ENCODE measurements around the gene COL27A1. TPM values are rescaled to one million over a fixed set of nuclear protein-coding genes. Genes with fewer than 3 reads are reported as not detected.
"Not testable (repeated sequence)": the region's sequence is repeated elsewhere in the genome, so short reads cannot be mapped to it uniquely, and the experiment has no call there.

The COL27A1 gene
- total RNA-seq, 1 experiment from 2014 or later = 37.0 TPM

GRCh38 chr9:114189823-114190562, 34.7 kb downstream of the COL27A1 start:
- no TSS peak for BruUV-seq (replicated peaks)
- H3K4me1 ChIP-seq (ENCODE audit: insufficient read depth, low read length, poor library complexity, severe bottlenecking) = no peaks in the 10 kb centered on the region
- peaks cover 8% of the 10 kb centered on the region for H3K9me3 ChIP-seq (ENCODE audit: low read depth, low read length, poor library complexity, severe bottlenecking)
- H3K27me3 ChIP-seq (replicated peaks; ENCODE audit: insufficient read depth, low read depth, low read length, poor library complexity) = no peaks in the 10 kb centered on the region
- peaks cover 4% of the 10 kb centered on the region for H3K36me3 ChIP-seq (ENCODE audit: insufficient read depth, low read length, poor library complexity, severe bottlenecking)
- no peak for DNase-seq (ENCODE audit: low spot score)
- TF ChIP-seq CTCF (conservative IDR thresholded peaks at IDR 0.05; ENCODE audit: low read depth, low read length) = no peak
- no peak for TF ChIP-seq EZH2 (IDR thresholded peaks at IDR 0.05; ENCODE audit: borderline replicate concordance, low read depth, low read length, poor library complexity, severe bottlenecking)
- POLR2A ChIA-PET (ENCODE audit: low non-redundant PET) = no interaction called here
- no peak overlapping the region for H3K4me3 ChIP-seq (ENCODE audit: low read depth, low read length, poor library complexity, severe bottlenecking)
- CTCF ChIA-PET = no interaction called here
- intact Hi-C loops (cut with micrococcal nuclease; ENCODE audit: unreplicated experiment) = no loop called here
- H3K27ac ChIP-seq (ENCODE audit: low read depth, low read length, poor library complexity, severe bottlenecking) = no peak overlapping the region

- Histone ChIP-seq H3K9me3 (ENCODE audit: low read depth, low read length, poor library complexity, severe bottlenecking) (peaks cover 8% of the 10 kb centered on the region), H3K4me1 (ENCODE audit: insufficient read depth, low read length, poor library complexity, severe bottlenecking) (no peaks in the 10 kb centered on the region), H3K27me3 (replicated peaks; ENCODE audit: insufficient read depth, low read depth, low read length, poor library complexity) (no peaks in the 10 kb centered on the region), H3K36me3 (ENCODE audit: insufficient read depth, low read length, poor library complexity, severe bottlenecking) (peaks cover 4% of the 10 kb centered on the region), H3K27ac (ENCODE audit: low read depth, low read length, poor library complexity, severe bottlenecking) (no peak overlapping the region), H3K4me3 (ENCODE audit: low read depth, low read length, poor library complexity, severe bottlenecking) (no peak overlapping the region)
- BruUV-seq (replicated peaks) = no TSS peak
- POLR2A ChIA-PET (ENCODE audit: low non-redundant PET) = no interaction called here
- TF ChIP-seq CTCF (conservative IDR thresholded peaks at IDR 0.05; ENCODE audit: low read depth, low read length) (no peak), EZH2 (IDR thresholded peaks at IDR 0.05; ENCODE audit: borderline replicate concordance, low read depth, low read length, poor library complexity, severe bottlenecking) (no peak)
- CTCF ChIA-PET = no interaction called here
- intact Hi-C loops (cut with micrococcal nuclease; ENCODE audit: unreplicated experiment) = no loop called here
- no peak for DNase-seq (ENCODE audit: low spot score)
Measured at GRCh38 chr9:114190563-114190905, 35.2 kb downstream of the COL27A1 start.

- POLR2A ChIA-PET (ENCODE audit: low non-redundant PET); H3K36me3 ChIP-seq (ENCODE audit: insufficient read depth, low read length, poor library complexity, severe bottlenecking); BruUV-seq (replicated peaks); H3K27me3 ChIP-seq (replicated peaks; ENCODE audit: insufficient read depth, low read depth, low read length, poor library complexity); DNase-seq (ENCODE audit: low spot score); H3K27ac ChIP-seq (ENCODE audit: low read depth, low read length, poor library complexity, severe bottlenecking); intact Hi-C loops (cut with micrococcal nuclease; ENCODE audit: unreplicated experiment); H3K4me1 ChIP-seq (ENCODE audit: insufficient read depth, low read length, poor library complexity, severe bottlenecking); H3K9me3 ChIP-seq (ENCODE audit: low read depth, low read length, poor library complexity, severe bottlenecking); H3K4me3 ChIP-seq (ENCODE audit: low read depth, low read length, poor library complexity, severe bottlenecking); CTCF ChIA-PET: not testable (repeated sequence)
Measured at GRCh38 chr9:114191402-114191801, 36.1 kb downstream of the COL27A1 start.

- intact Hi-C loops (cut with micrococcal nuclease; ENCODE audit: unreplicated experiment) = no loop called here
- Histone ChIP-seq H3K36me3 (ENCODE audit: insufficient read depth, low read length, poor library complexity, severe bottlenecking) (peaks cover 4% of the 10 kb centered on the region), H3K4me1 (ENCODE audit: insufficient read depth, low read length, poor library complexity, severe bottlenecking) (peaks cover 8% of the 10 kb centered on the region), H3K9me3 (ENCODE audit: low read depth, low read length, poor library complexity, severe bottlenecking) (peaks cover 8% of the 10 kb centered on the region), H3K27ac (ENCODE audit: low read depth, low read length, poor library complexity, severe bottlenecking) (no peak overlapping the region), H3K27me3 (replicated peaks; ENCODE audit: insufficient read depth, low read depth, low read length, poor library complexity) (no peaks in the 10 kb centered on the region), H3K4me3 (ENCODE audit: low read depth, low read length, poor library complexity, severe bottlenecking) (no peak overlapping the region)
- ChIA-PET CTCF (no interaction called here), POLR2A (ENCODE audit: low non-redundant PET) (no interaction called here)
- TF ChIP-seq EZH2 (IDR thresholded peaks at IDR 0.05; ENCODE audit: borderline replicate concordance, low read depth, low read length, poor library complexity, severe bottlenecking) (no peak), CTCF (conservative IDR thresholded peaks at IDR 0.05; ENCODE audit: low read depth, low read length) (no peak)
- BruUV-seq (replicated peaks) = no TSS peak
- DNase-seq (ENCODE audit: low spot score) = no peak
Measured at GRCh38 chr9:114192539-114192938, 37.2 kb downstream of the COL27A1 start.

Measured in A673 (cell line).